BLaER1 treated with 17β-estradiol and CSF1 and Interleukin-3, amounts not matched to agents 10 nM and 100 nM (cell line): ENCODE measurements around the gene KCNQ4.

Source experiments
- H3K27ac ChIP-seq, 11 experiments: shearing (Covaris generic); formaldehyde crosslinking; 2 replicates each; pipeline ENCODE4 v1.8.1; 2022
- H3K27me3 ChIP-seq, 11 experiments: shearing (Covaris generic); formaldehyde crosslinking; 2 replicates each; pipeline ENCODE4 v1.8.1; 2022
- H3K36me3 ChIP-seq, 11 experiments: shearing (Covaris generic); formaldehyde crosslinking; 2 replicates each; pipeline ENCODE4 v1.8.1; 2022
- H3K4me1 ChIP-seq, 10 experiments: shearing (Covaris generic); formaldehyde crosslinking; 2 replicates each; pipeline ENCODE4 v1.8.1; 2022
- H3K4me2 ChIP-seq, 11 experiments: shearing (Covaris generic); formaldehyde crosslinking; 2 replicates each; pipeline ENCODE4 v1.8.1; 2022
- H3K4me3 ChIP-seq, 10 experiments: shearing (Covaris generic); formaldehyde crosslinking; 2 replicates each; pipeline ENCODE4 v1.8.1; 2022
- H3K9ac ChIP-seq, 11 experiments: shearing (Covaris generic); formaldehyde crosslinking; 2 replicates each; pipeline ENCODE4 v1.8.1; 2022
- H3K9me3 ChIP-seq, 11 experiments: shearing (Covaris generic); formaldehyde crosslinking; replicated peaks in 1 of 11; 2 replicates each; pipeline ENCODE4 v1.8.1; 2022
- H4K20me1 ChIP-seq, 11 experiments: shearing (Covaris generic); formaldehyde crosslinking; 2 replicates each; pipeline ENCODE4 v1.8.1; 2022
- Cebpa-rat ChIP-seq, 11 experiments: shearing (Covaris generic); IDR thresholded peaks; 2 replicates each; pipeline ENCODE4 v1.8.1; 2022

The KCNQ4 gene

GRCh38 chr1:40840526-40841323, 57.1 kb downstream of the KCNQ4 start:
- H3K4me2 ChIP-seq = peak overlapping the region in 9 of 11 experiments; percentile 52 to 80 (median 69); a peak in 17 of 22 replicates
- no peak overlapping the region for H3K4me3 ChIP-seq
- peaks cover 0 to 9% (median 0%) of the 10 kb centered on the region in 11 experiments; a peak in 1 of 22 replicates for H3K36me3 ChIP-seq
- H3K27me3 ChIP-seq = no peaks in the 10 kb centered on the region
- no peak for TF ChIP-seq Cebpa-rat (IDR thresholded peaks at IDR 0.05)
- peaks cover 21 to 73% (median 71%) of the 10 kb centered on the region in 10 experiments for H3K4me1 ChIP-seq
- peaks cover 0 to 8% (median 5%) of the 10 kb centered on the region in 11 experiments; a peak in 6 of 22 replicates for H3K9me3 ChIP-seq
- H4K20me1 ChIP-seq = no peaks in the 10 kb centered on the region
- H3K27ac ChIP-seq = no peak overlapping the region
- no peak overlapping the region for H3K9ac ChIP-seq

DNA sequence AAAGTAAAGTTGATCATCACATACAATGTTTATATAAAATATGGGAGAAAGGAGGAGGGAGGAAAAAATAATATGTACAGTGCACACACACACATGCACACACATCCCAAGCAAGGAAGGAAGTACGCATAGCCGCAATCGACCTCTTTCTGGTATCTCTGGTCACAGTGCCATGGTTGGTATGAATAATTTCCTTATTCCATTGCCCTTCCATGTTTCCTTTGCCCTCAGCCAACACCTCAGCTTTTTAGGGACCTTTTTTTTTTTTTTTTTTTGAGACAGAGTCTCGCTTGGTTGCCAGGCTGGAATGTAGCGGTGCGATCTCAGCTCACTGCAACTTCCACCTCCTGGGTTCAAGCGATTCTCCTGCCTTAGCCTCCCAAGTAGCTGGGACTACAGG, 58.0 kb downstream of the KCNQ4 start:
- H3K9ac ChIP-seq = no peak overlapping the region
- peaks cover 21 to 73% (median 72%) of the 10 kb centered on the region in 10 experiments for H3K4me1 ChIP-seq
- H3K36me3 ChIP-seq = peaks cover 0 to 9% (median 0%) of the 10 kb centered on the region in 11 experiments; a peak in 1 of 22 replicates
- peak overlapping the region in 10 of 11 experiments; percentile 23 to 80 (median 66); a peak in 19 of 22 replicates for H3K4me2 ChIP-seq
- peaks cover 0 to 8% (median 5%) of the 10 kb centered on the region in 11 experiments; a peak in 6 of 22 replicates for H3K9me3 ChIP-seq
- no peak overlapping the region for H3K4me3 ChIP-seq
- H4K20me1 ChIP-seq = no peaks in the 10 kb centered on the region
- H3K27me3 ChIP-seq = no peaks in the 10 kb centered on the region
- H3K27ac ChIP-seq = no peak overlapping the region
- no peak for TF ChIP-seq Cebpa-rat (IDR thresholded peaks at IDR 0.05)

DNA sequence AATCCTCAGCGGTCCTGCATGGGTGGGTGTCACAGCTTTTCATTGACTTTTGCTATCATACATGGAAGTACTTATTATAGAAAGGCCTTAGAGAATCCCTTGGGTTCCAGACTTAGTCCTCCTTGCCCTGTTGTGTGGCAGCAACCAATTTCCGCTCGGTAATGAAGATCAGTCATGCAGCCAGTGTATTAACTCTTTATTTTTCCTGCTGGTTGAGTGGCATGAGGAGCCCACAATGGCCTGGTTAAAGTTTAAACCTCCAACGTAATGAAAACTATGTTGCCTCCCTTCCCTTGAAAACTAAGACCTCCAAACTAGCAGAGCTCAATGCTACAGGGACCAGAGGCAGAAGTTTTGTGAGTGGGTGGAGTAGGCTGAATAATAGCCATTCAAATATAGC, 58.6 kb downstream of the KCNQ4 start:
- H3K36me3 ChIP-seq = peaks cover 0 to 9% (median 0%) of the 10 kb centered on the region in 11 experiments; a peak in 1 of 22 replicates
- H3K27ac ChIP-seq = no peak overlapping the region
- peaks cover 21 to 79% (median 76%) of the 10 kb centered on the region in 10 experiments for H3K4me1 ChIP-seq
- no peaks in the 10 kb centered on the region for H3K27me3 ChIP-seq
- peaks cover 0 to 8% (median 5%) of the 10 kb centered on the region in 11 experiments; a peak in 6 of 22 replicates for H3K9me3 ChIP-seq
- TF ChIP-seq Cebpa-rat (IDR thresholded peaks at IDR 0.05) = no peak
- 0 out of 20 replicates have a peak overlapping the region, but pooled peaks of 1 of the 10 experiments have one; percentile 14 for H3K4me3 ChIP-seq
- H4K20me1 ChIP-seq = no peaks in the 10 kb centered on the region
- H3K9ac ChIP-seq = no peak overlapping the region
- H3K4me2 ChIP-seq = peak overlapping the region in 9 of 11 experiments; percentile 52 to 80 (median 69); a peak in 18 of 22 replicates

- H3K9ac ChIP-seq = no peak overlapping the region
- H3K4me2 ChIP-seq = peak overlapping the region in 9 of 11 experiments; percentile 52 to 80 (median 69); a peak in 17 of 22 replicates
- peaks cover 0 to 8% (median 5%) of the 10 kb centered on the region in 11 experiments; a peak in 6 of 22 replicates for H3K9me3 ChIP-seq
- H3K4me3 ChIP-seq = no peak overlapping the region
- no peak for TF ChIP-seq Cebpa-rat (IDR thresholded peaks at IDR 0.05)
- peaks cover 21 to 83% (median 80%) of the 10 kb centered on the region in 10 experiments for H3K4me1 ChIP-seq
- no peaks in the 10 kb centered on the region for H4K20me1 ChIP-seq
- H3K27ac ChIP-seq = no peak overlapping the region
- no peaks in the 10 kb centered on the region for H3K27me3 ChIP-seq
- H3K36me3 ChIP-seq = peaks cover 0 to 9% (median 0%) of the 10 kb centered on the region in 11 experiments; a peak in 1 of 22 replicates
Observed at GRCh38 chr1:40842691-40843090, 59.1 kb downstream of the KCNQ4 start.

GRCh38 chr1:40844079-40844478, 60.5 kb downstream of the KCNQ4 start:
- TF ChIP-seq Cebpa-rat (IDR thresholded peaks at IDR 0.05) = no peak
- peaks cover 0 to 8% (median 5%) of the 10 kb centered on the region in 11 experiments; a peak in 6 of 22 replicates for H3K9me3 ChIP-seq
- peak overlapping the region in 8 of 11 experiments; percentile 20 to 80 (median 72); a peak in 15 of 22 replicates for H3K4me2 ChIP-seq
- H3K27me3 ChIP-seq = no peaks in the 10 kb centered on the region
- H3K36me3 ChIP-seq = no peaks in the 10 kb centered on the region
- H3K9ac ChIP-seq = peak overlapping the region in 2 of 11 experiments; percentile 11 to 31; a peak in 1 of 22 replicates
- H3K27ac ChIP-seq = peak overlapping the region in 1 of 11 experiments; percentile 50; a peak in 1 of 22 replicates
- no peaks in the 10 kb centered on the region for H4K20me1 ChIP-seq
- no peak overlapping the region for H3K4me3 ChIP-seq
- H3K4me1 ChIP-seq = peaks cover 20 to 90% (median 76%) of the 10 kb centered on the region in 10 experiments

- H3K4me2 ChIP-seq = peak overlapping the region; percentile 43 to 80 (median 64)
- peak overlapping the region in 5 of 11 experiments; percentile 1 to 31 (median 7); a peak in 3 of 22 replicates for H3K9ac ChIP-seq
- H3K4me1 ChIP-seq = peaks cover 16 to 88% (median 74%) of the 10 kb centered on the region in 10 experiments; a peak in 19 of 20 replicates
- H3K27me3 ChIP-seq = no peaks in the 10 kb centered on the region
- TF ChIP-seq Cebpa-rat (IDR thresholded peaks at IDR 0.05) = no peak
- peaks cover 0 to 8% (median 5%) of the 10 kb centered on the region in 11 experiments; a peak in 6 of 22 replicates for H3K9me3 ChIP-seq
- no peaks in the 10 kb centered on the region for H3K36me3 ChIP-seq
- no peak overlapping the region; a peak in 1 of 20 replicates for H3K4me3 ChIP-seq
- H4K20me1 ChIP-seq = no peaks in the 10 kb centered on the region
- H3K27ac ChIP-seq = peak overlapping the region in 1 of 11 experiments; percentile 50; a peak in 2 of 22 replicates
Observed at GRCh38 chr1:40844887-40845878, 61.6 kb downstream of the KCNQ4 start.

DNA sequence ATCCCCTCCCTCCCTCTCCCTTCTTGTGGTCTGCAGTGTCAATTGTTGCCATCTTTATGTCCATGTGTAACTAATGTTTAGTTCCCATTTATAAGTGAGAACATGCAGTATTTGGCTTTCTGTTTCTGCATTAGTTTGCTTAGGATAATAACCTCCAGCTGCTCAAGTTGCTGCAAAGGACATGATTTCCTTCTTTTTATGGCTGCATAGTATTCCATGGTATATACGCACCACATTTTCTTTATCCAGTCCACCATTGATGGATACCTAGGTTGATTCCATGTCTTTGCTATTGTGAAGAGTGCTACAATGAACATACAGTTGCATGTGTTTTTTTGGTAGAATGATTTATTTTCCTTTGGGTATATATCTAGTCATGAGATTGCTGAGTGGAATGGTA, 62.3 kb downstream of the KCNQ4 start:
- no peaks in the 10 kb centered on the region for H3K27me3 ChIP-seq
- no peak overlapping the region for H3K27ac ChIP-seq
- no peaks in the 10 kb centered on the region for H3K36me3 ChIP-seq
- H3K4me1 ChIP-seq = peaks cover 16 to 81% (median 67%) of the 10 kb centered on the region in 10 experiments; a peak in 19 of 20 replicates
- no peaks in the 10 kb centered on the region for H4K20me1 ChIP-seq
- peak overlapping the region in 2 of 11 experiments; percentile 56 to 69; a peak in 2 of 22 replicates for H3K4me2 ChIP-seq
- H3K9ac ChIP-seq = no peak overlapping the region
- no peak for TF ChIP-seq Cebpa-rat (IDR thresholded peaks at IDR 0.05)
- H3K9me3 ChIP-seq = peaks cover 0 to 8% (median 5%) of the 10 kb centered on the region in 11 experiments; a peak in 6 of 22 replicates
- H3K4me3 ChIP-seq = no peak overlapping the region
